T47D (cell line): ENCODE measurements around the gene TMEM42.

Experiments
- DNase-seq, 2 experiments: peaks; one replicate each; pipeline versions ENCODE4 v3.0.0 to v3.0.0-alpha.2; 2011 to 2012; ENCODE audit warnings: low read depth in 1 of 2, low spot score in 1 of 2
- JUND ChIP-seq: IDR thresholded peaks from 2 replicates; pipeline ENCODE4 v1.6.1; 2012; ENCODE audit warnings: low read depth
- in situ Hi-C: cut with HindIII; loops from 2 replicates; pipeline ENCODE4 v1.10.0; 2016; ENCODE audit warnings: low sequenced_read_pairs, low pct_unique_long_range_greater_than_20kb

The TMEM42 gene

GRCh38 chr3:44903751-44904150 lies 42.0 kb downstream of the TMEM42 start:
- in situ Hi-C loops: no loop called here
- no peak for TF ChIP-seq JUND
- no peak for DNase-seq

- no peak for TF ChIP-seq JUND
- no peak for DNase-seq
- in situ Hi-C loops: no loop called here
Measured at GRCh38 chr3:44905446-44906157, 43.9 kb downstream of the TMEM42 start.

DNA sequence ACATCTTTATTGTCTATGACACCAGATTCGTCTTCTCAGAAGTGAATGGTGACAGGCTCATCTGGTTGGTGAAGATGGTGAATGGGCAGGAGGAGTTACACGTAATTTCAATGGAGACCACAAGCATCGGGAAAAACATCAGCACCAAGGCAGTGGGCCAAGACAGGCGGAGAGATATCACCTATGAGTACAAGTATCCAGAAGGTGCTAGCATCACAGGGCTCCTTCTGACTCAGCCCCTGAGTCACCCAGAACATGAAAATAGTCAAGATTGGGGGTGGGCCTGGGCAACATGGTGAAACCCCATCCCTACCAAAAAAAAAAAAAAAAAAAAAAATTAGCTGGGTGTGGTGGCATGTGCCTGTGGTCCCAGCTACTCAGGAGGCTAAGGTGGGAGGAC lies 45.3 kb downstream of the TMEM42 start:
- no peak for DNase-seq
- in situ Hi-C loops: no loop called here
- TF ChIP-seq JUND: no peak

GRCh38 chr3:44907612-44908011 lies 45.9 kb downstream of the TMEM42 start:
- no peak for TF ChIP-seq JUND
- DNase-seq: no peak
- in situ Hi-C loops: no loop called here

DNA sequence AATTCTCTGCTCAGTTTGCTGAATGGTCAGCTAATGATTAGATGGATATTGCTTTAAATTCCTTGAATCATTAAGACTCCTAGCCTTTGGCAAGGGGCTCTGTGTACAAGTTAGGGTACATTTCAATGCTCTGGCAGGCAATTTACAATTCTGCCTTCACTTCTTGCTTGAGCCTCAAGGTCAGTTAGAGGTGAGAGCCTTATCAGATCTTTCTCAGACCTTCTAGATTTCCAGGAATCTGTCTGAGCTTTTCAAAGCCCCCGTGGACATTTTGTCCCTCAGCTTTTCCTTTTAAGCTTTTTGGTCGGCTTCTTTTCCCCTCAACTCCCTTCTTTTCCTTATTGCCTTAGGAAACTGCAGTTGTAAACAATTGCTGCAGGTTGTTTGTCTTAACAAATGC lies 47.4 kb downstream of the TMEM42 start:
- no peak for DNase-seq
- in situ Hi-C loops: no loop called here
- TF ChIP-seq JUND: no peak

- in situ Hi-C loops: no loop called here
- no peak for DNase-seq
- no peak for TF ChIP-seq JUND
Measured at GRCh38 chr3:44910693-44911092, 49.0 kb downstream of the TMEM42 start.

DNA sequence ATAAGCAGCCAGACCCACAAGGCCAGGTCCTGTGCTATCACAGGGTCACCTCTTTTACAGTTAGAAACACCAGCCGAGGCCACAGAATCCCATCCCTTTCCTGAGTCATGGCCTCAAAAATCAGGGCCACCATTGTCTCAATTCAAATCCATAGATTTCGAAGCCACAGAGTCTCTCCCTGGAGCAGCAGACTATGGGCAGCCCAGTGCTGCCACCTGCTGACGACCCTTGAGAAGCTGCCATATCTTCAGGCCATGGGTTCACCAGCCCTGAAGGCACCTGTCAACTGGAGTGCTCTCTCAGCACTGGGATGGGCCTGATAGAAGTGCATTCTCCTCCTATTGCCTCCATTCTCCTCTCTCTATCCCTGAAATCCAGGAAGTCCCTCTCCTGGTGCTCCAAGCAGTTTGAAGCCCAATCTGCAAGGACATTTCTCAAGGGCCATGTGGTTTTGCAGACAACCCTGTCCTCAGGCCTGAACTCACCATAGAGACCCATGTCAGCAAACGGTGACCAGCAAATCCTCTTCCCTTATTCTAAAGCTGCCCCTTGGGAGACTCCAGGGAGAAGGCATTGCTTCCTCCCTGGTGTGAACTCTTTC lies 52.3 kb downstream of the TMEM42 start:
- in situ Hi-C loops: no loop called here
- DNase-seq: peak; percentile 72 to 76
- no peak for TF ChIP-seq JUND

DNA sequence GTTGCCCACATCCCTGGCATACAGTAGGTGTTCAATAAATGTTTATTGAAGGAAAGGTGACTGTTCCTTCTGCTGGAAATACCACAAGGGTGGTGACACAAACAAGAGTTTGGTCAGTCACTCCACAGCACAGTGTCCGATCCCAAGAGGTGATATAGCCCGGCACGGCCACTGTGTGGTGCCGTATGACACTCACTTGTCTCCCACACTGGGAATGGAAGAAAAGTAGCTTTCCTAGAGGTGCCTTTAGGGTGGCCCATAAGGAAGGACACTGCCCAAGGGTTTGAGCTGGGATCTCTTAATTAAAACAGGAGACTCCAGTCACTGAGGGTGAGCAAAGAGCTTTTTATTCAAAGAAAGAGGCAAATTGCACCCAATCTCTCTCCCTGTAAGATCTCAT lies 53.2 kb downstream of the TMEM42 start:
- no peak for TF ChIP-seq JUND
- peak; percentile 49 to 61 for DNase-seq
- in situ Hi-C loops: no loop called here
